Thyroid gland (tissue), 4 donors: Measurements from ENCODE around the gene REXO4.

Source experiments
- CTCF ChIP-seq, 6 experiments: fragments of 200-600 bp in 3 of 6; fragments of 450-650 bp in 3 of 6; sonication (generic) in 3 of 6; IDR thresholded peaks; one replicate each; pipeline ENCODE4 v1.5.1; 2016 to 2019; ENCODE audit warnings: antibody characterized with exemption in 6 of 6, mild to moderate bottlenecking in 2 of 6, inconsistent platforms in 1 of 6, moderate library complexity in 1 of 6
- POLR2A ChIP-seq, 2 donors: fragments of 450-650 bp; IDR thresholded peaks; one replicate each; pipeline ENCODE4 v1.6.1; 2017; ENCODE audit warnings: antibody characterized with exemption in 2 of 2, mild to moderate bottlenecking in 2 of 2, moderate library complexity in 1 of 2

GRCh38 chr9:133379153-133380086, 38.4 kb downstream of the REXO4 start:
- TF ChIP-seq CTCF (IDR thresholded peaks at IDR 0.05) (no peak), POLR2A (IDR thresholded peaks at IDR 0.05) (no peak)
